Ovary (tissue), 3 donors: ENCODE results near the gene NR5A2.

Experiments used
- EP300 ChIP-seq: sonication (generic); formaldehyde crosslinking; IDR thresholded peaks from one replicate; pipeline ENCODE4 v1.6.1; 2017; ENCODE audit warnings: antibody characterized with exemption
- POLR2A ChIP-seq: fragments of 450-650 bp; IDR thresholded peaks from one replicate; pipeline ENCODE4 v1.6.1; 2017; ENCODE audit warnings: antibody characterized with exemption, mild to moderate bottlenecking, moderate library complexity
- TF ChIP-seq, protein P1 (sequence below), 3 donors: fragments of 450-650 bp in 2 of 3; fragments of 200-600 bp in 1 of 3; IDR thresholded peaks; one replicate each; pipeline versions ENCODE4 v1.5.1 to v1.8.0; 2016 to 2022; ENCODE audit warnings: antibody characterized with exemption in 3 of 3, mild to moderate bottlenecking in 1 of 3
- donor health status: DM: no; HTN: no; CAD: no.

DNA sequence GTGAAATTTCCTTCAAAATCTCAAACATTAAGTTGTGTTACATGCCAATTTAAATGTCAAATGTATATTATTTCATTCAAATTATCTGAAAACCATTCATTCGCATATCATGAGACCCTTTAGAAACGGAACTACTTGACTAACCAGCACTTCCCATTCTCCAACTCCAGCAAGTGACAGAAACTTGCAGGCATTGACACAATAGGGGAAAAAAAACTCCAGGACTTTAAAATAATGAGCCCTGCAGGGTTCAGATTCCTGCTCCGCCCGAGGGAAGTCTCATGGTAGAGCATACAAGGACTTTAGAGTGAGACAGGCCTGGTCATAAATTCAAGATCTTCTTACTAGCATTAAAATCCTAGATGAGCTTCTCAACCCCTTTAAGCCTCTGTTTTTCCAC lies 138.9 kb downstream of the NR5A2 start:
- TF ChIP-seq, protein P1, sequence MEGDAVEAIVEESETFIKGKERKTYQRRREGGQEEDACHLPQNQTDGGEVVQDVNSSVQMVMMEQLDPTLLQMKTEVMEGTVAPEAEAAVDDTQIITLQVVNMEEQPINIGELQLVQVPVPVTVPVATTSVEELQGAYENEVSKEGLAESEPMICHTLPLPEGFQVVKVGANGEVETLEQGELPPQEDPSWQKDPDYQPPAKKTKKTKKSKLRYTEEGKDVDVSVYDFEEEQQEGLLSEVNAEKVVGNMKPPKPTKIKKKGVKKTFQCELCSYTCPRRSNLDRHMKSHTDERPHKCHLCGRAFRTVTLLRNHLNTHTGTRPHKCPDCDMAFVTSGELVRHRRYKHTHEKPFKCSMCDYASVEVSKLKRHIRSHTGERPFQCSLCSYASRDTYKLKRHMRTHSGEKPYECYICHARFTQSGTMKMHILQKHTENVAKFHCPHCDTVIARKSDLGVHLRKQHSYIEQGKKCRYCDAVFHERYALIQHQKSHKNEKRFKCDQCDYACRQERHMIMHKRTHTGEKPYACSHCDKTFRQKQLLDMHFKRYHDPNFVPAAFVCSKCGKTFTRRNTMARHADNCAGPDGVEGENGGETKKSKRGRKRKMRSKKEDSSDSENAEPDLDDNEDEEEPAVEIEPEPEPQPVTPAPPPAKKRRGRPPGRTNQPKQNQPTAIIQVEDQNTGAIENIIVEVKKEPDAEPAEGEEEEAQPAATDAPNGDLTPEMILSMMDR (IDR thresholded peaks at IDR 0.05): no peak
- no peak for TF ChIP-seq POLR2A
- TF ChIP-seq EP300: no peak
